ENCODE results near the gene TRMT2A.
"Not testable (repeated sequence)": the region's sequence is repeated elsewhere in the genome, so short reads cannot be mapped to it uniquely, and the experiment has no call there.

Gene TRMT2A

GRCh38 chr22:20116951-20117632 is at the start of gene TRMT2A:
Gene TRMT2A (minus strand): TSS chr22:20117226. CDS start chr22:20116906, 320 bp downstream.
- peak; percentile 95 for DNase-seq (ENCODE audit: low spot score)

- DNase-seq (ENCODE audit: low spot score) = no peak
These were observed 49.7 kb upstream of the TRMT2A start for GRCh38 chr22:20166703-20167102.

- no peak for DNase-seq (ENCODE audit: low spot score)
These were observed 48.9 kb upstream of the TRMT2A start for GRCh38 chr22:20165913-20166312.

- DNase-seq (ENCODE audit: low spot score) = no peak
These were observed 48.4 kb upstream of the TRMT2A start for GRCh38 chr22:20165421-20165820.

- no peak for DNase-seq (ENCODE audit: low spot score)
These were observed 47.8 kb upstream of the TRMT2A start for GRCh38 chr22:20164863-20165262.

GRCh38 chr22:20160041-20160440 is 43.0 kb upstream of the TRMT2A start:
- no peak for DNase-seq (ENCODE audit: low spot score)

GRCh38 chr22:20159531-20159930 is 42.5 kb upstream of the TRMT2A start:
- not testable (repeated sequence) for DNase-seq (ENCODE audit: low spot score)

- no peak for DNase-seq (ENCODE audit: low spot score)
These were observed 42.0 kb upstream of the TRMT2A start for GRCh38 chr22:20159076-20159475.

- DNase-seq (ENCODE audit: low spot score) = no peak
These were observed 41.5 kb upstream of the TRMT2A start for GRCh38 chr22:20158391-20159036.

- no peak for DNase-seq (ENCODE audit: low spot score)
These were observed 40.6 kb upstream of the TRMT2A start for GRCh38 chr22:20157430-20158183.

- peak; percentile 42 for DNase-seq (ENCODE audit: low spot score)
These were observed 39.8 kb upstream of the TRMT2A start for GRCh38 chr22:20156611-20157429.

- no peak for DNase-seq (ENCODE audit: low spot score)
These were observed 39.0 kb upstream of the TRMT2A start for GRCh38 chr22:20156042-20156389.

GRCh38 chr22:20155330-20156041 is 38.5 kb upstream of the TRMT2A start:
- peak; percentile 57 for DNase-seq (ENCODE audit: low spot score)

GRCh38 chr22:20154602-20155187 is 37.7 kb upstream of the TRMT2A start:
- no peak for DNase-seq (ENCODE audit: low spot score)

GRCh38 chr22:20153945-20154344 is 36.9 kb upstream of the TRMT2A start:
- no peak for DNase-seq (ENCODE audit: low spot score)

GRCh38 chr22:20152464-20152890 is 35.5 kb upstream of the TRMT2A start:
- DNase-seq (ENCODE audit: low spot score) = no peak

GRCh38 chr22:20151276-20151588 is 34.2 kb upstream of the TRMT2A start:
- no peak for DNase-seq (ENCODE audit: low spot score)

GRCh38 chr22:20150381-20151275 is 33.6 kb upstream of the TRMT2A start, which contains the start of gene CCDC188:
Gene CCDC188 (minus strand): TSS chr22:20151055. CDS start chr22:20150986, 69 bp downstream.
- no peak for DNase-seq (ENCODE audit: low spot score)

GRCh38 chr22:20149257-20150250 is 32.5 kb upstream of the TRMT2A start:
- no peak for DNase-seq (ENCODE audit: low spot score)

All from pons (tissue), 1 donor.